ENCODE results near the gene PRCD. TPM values are rescaled to one million over a fixed set of nuclear protein-coding genes. Genes with fewer than 3 reads are reported as not detected.
A peak's percentile ranks its signal among the peaks of the same experiment; 100 is the strongest.
"Not testable (repeated sequence)": the region's sequence is repeated elsewhere in the genome, so short reads cannot be mapped to it uniquely, and the experiment has no call there.

Gene PRCD
- total and polyA plus RNA-seq, 2 experiments from 2014 or later = 0.43 to 3.4 TPM

- Histone ChIP-seq H3K4me3 (no peak overlapping the region), H2AFZ (no peak overlapping the region), H3K27me3 (replicated peaks; ENCODE audit: insufficient read depth) (no peaks in the 10 kb centered on the region), H3K9me2 (ENCODE audit: insufficient read depth) (no peaks in the 10 kb centered on the region), H3K27ac (no peak overlapping the region), H3K79me2 (ENCODE audit: insufficient read depth) (no peaks in the 10 kb centered on the region), H3K9me3 (ENCODE audit: low read depth) (no peaks in the 10 kb centered on the region), H3K36me3 (ENCODE audit: low read depth) (no peaks in the 10 kb centered on the region), H4K20me1 (ENCODE audit: insufficient read depth) (no peaks in the 10 kb centered on the region), H3K4me1 (ENCODE audit: insufficient read depth) (peaks cover 23% of the 10 kb centered on the region), H3F3A (ENCODE audit: insufficient read depth) (peaks cover 19% of the 10 kb centered on the region; the same call in 1 of the 2 replicates), H3K4me2 (ENCODE audit: unreplicated experiment) (no peak overlapping the region), H3K9ac (no peak overlapping the region)
- no peak for DNase-seq
- WGBS, 2 experiments (ENCODE audit: low coverage in 1 of 2, low lambda C conversion rate in 2 of 2, missing lambda C conversion rate in 2 of 2) = 94 to 95% methylated on average over 19 to 22 of the region's 22 CpGs
- TF ChIP-seq EZH2phosphoT487 (IDR thresholded peaks at IDR 0.05; ENCODE audit: insufficient read depth, low read depth) (no peak), EZH2 (IDR thresholded peaks at IDR 0.05; ENCODE audit: insufficient read depth, poor library complexity, severe bottlenecking) (no peak)
- in situ Hi-C loops (cut with MboI) = no loop called here
Measured at GRCh38 chr17:76512366-76513305, 27.2 kb upstream of the PRCD start.

GRCh38 chr17:76513306-76513692 is 26.5 kb upstream of the PRCD start:
- H3K27me3 ChIP-seq (replicated peaks; ENCODE audit: insufficient read depth) = no peaks in the 10 kb centered on the region
- WGBS, 2 experiments (ENCODE audit: low coverage in 1 of 2, low lambda C conversion rate in 2 of 2, missing lambda C conversion rate in 2 of 2) = 67 to 78% methylated on average over 6 of the region's 6 CpGs
- no peak overlapping the region for H3K27ac ChIP-seq
- H3F3A ChIP-seq (ENCODE audit: insufficient read depth) = peaks cover 19% of the 10 kb centered on the region; the same call in 1 of the 2 replicates
- H3K4me1 ChIP-seq (ENCODE audit: insufficient read depth) = peaks cover 23% of the 10 kb centered on the region
- in situ Hi-C loops (cut with MboI) = no loop called here
- DNase-seq = no peak
- no peaks in the 10 kb centered on the region for H4K20me1 ChIP-seq (ENCODE audit: insufficient read depth)
- no peak overlapping the region for H2AFZ ChIP-seq
- no peak overlapping the region for H3K4me2 ChIP-seq (ENCODE audit: unreplicated experiment)
- no peaks in the 10 kb centered on the region for H3K9me3 ChIP-seq (ENCODE audit: low read depth)
- no peak overlapping the region for H3K9ac ChIP-seq
- TF ChIP-seq EZH2 (IDR thresholded peaks at IDR 0.05; ENCODE audit: insufficient read depth, poor library complexity, severe bottlenecking) = no peak
- TF ChIP-seq EZH2phosphoT487 (IDR thresholded peaks at IDR 0.05; ENCODE audit: insufficient read depth, low read depth) = no peak
- no peaks in the 10 kb centered on the region for H3K79me2 ChIP-seq (ENCODE audit: insufficient read depth)
- H3K36me3 ChIP-seq (ENCODE audit: low read depth) = no peaks in the 10 kb centered on the region
- no peaks in the 10 kb centered on the region for H3K9me2 ChIP-seq (ENCODE audit: insufficient read depth)
- H3K4me3 ChIP-seq = no peak overlapping the region

- H3K4me3 ChIP-seq; H3K9me3 ChIP-seq (ENCODE audit: low read depth); H3K9me2 ChIP-seq (ENCODE audit: insufficient read depth); DNase-seq; H2AFZ ChIP-seq; H4K20me1 ChIP-seq (ENCODE audit: insufficient read depth); H3K27me3 ChIP-seq (replicated peaks; ENCODE audit: insufficient read depth); H3K79me2 ChIP-seq (ENCODE audit: insufficient read depth); H3K4me2 ChIP-seq (ENCODE audit: unreplicated experiment); H3K36me3 ChIP-seq (ENCODE audit: low read depth); in situ Hi-C loops (cut with MboI): not testable (repeated sequence)
- Histone ChIP-seq H3K9ac (peak overlapping the region; percentile 86), H3K27ac (peak overlapping the region; percentile 98), H3K4me1 (ENCODE audit: insufficient read depth) (peaks cover 23% of the 10 kb centered on the region), H3F3A (ENCODE audit: insufficient read depth) (peaks cover 19% of the 10 kb centered on the region; the same call in 1 of the 2 replicates)
- 95 to 97% methylated on average over 6 of the region's 6 CpGs for WGBS, 2 experiments (ENCODE audit: low coverage in 1 of 2, low lambda C conversion rate in 2 of 2, missing lambda C conversion rate in 2 of 2)
Measured at GRCh38 chr17:76514355-76514754, 25.5 kb upstream of the PRCD start.

GRCh38 chr17:76515274-76515949 is 24.4 kb upstream of the PRCD start:
- Histone ChIP-seq H4K20me1 (ENCODE audit: insufficient read depth) (no peaks in the 10 kb centered on the region), H3K4me1 (ENCODE audit: insufficient read depth) (peaks cover 20% of the 10 kb centered on the region), H3K9ac (peak overlapping the region; percentile 86), H3K79me2 (ENCODE audit: insufficient read depth) (no peaks in the 10 kb centered on the region), H2AFZ (peak overlapping the region; percentile 57), H3K27ac (peak overlapping the region; percentile 98), H3K9me3 (ENCODE audit: low read depth) (no peaks in the 10 kb centered on the region), H3K36me3 (ENCODE audit: low read depth) (no peaks in the 10 kb centered on the region), H3K27me3 (replicated peaks; ENCODE audit: insufficient read depth) (no peaks in the 10 kb centered on the region), H3F3A (ENCODE audit: insufficient read depth) (peaks cover 19% of the 10 kb centered on the region; the same call in 1 of the 2 replicates), H3K9me2 (ENCODE audit: insufficient read depth) (no peaks in the 10 kb centered on the region), H3K4me2 (ENCODE audit: unreplicated experiment) (peak overlapping the region; percentile 52), H3K4me3 (peak overlapping the region; percentile 56)
- in situ Hi-C loops (cut with MboI) = no loop called here
- TF ChIP-seq EZH2phosphoT487 (IDR thresholded peaks at IDR 0.05; ENCODE audit: insufficient read depth, low read depth) (no peak), EZH2 (IDR thresholded peaks at IDR 0.05; ENCODE audit: insufficient read depth, poor library complexity, severe bottlenecking) (no peak)
- 2% methylated on average over 22 of the region's 22 CpGs for WGBS, 2 experiments (ENCODE audit: low coverage in 1 of 2, low lambda C conversion rate in 2 of 2, missing lambda C conversion rate in 2 of 2)
- peak; percentile 99 for DNase-seq

All from GM23248 (cell line).